ENCODE data around the gene SLC16A5.

GRCh38 chr17:75079023-75079373 lies 8.8 kb upstream of the SLC16A5 start:
- TF ChIP-seq POLR2AphosphoS5 (IDR thresholded peaks at IDR 0.05; ENCODE audit: low read depth, low read length): no peak
- TF ChIP-seq REST (IDR thresholded peaks at IDR 0.05; ENCODE audit: insufficient read depth in 1 of 2, low read depth in 2 of 2, low read length in 2 of 2): no peak
- no peak for TF ChIP-seq SIN3A (IDR thresholded peaks at IDR 0.05; ENCODE audit: borderline replicate concordance, insufficient read depth, low read length)
- no peak for TF ChIP-seq TAF1 (IDR thresholded peaks at IDR 0.05; ENCODE audit: borderline replicate concordance, insufficient read depth, low read length)
